Measurements from ENCODE around the gene PLA2G12A. TPM values are rescaled to one million over a fixed set of nuclear protein-coding genes. Genes with fewer than 3 reads are reported as not detected.
"Not testable (repeated sequence)": the region's sequence is repeated elsewhere in the genome, so short reads cannot be mapped to it uniquely, and the experiment has no call there.

PLA2G12A gene
- total RNA-seq, 1 donor from 2014 or later: 9.7 TPM

GRCh38 chr4:109684727-109685126, 45.1 kb downstream of the PLA2G12A start:
- intact Hi-C loops (cut with micrococcal nuclease): no loop called here

DNA sequence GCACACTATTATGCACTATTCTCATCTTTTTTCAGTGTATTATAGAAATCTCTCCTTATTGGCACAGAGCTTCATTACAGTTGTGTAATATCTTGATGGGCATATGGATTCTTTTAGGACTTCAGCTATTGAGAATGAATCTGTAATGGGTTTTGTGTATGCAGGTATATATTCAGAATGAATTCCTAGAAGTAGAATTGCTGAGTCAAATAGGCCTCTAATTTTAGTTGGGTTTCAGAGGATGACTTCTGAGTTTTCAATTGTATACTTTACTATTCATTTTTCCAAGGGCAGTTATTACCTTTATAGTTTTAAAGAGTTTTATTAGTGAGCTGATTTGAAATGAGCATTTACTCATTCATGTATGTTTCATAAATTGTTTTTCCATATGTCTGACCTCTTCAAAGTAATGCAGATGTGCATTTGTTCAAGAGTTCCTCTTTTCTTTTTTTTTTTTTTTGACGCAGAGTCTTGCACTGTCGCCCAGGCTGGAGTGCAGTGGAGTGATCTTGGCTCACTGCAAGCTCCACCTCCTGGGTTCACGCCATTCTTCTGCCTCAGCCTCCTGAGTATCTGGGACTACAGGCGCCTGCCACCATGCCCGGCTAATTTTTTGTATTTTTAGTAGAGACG, 46.1 kb downstream of the PLA2G12A start:
- intact Hi-C loops (cut with micrococcal nuclease): no loop called here

GRCh38 chr4:109682875-109683274, 47.0 kb downstream of the PLA2G12A start:
- intact Hi-C loops (cut with micrococcal nuclease): no loop called here

GRCh38 chr4:109678925-109679324, 50.9 kb downstream of the PLA2G12A start:
- intact Hi-C loops (cut with micrococcal nuclease): not testable (repeated sequence)

DNA sequence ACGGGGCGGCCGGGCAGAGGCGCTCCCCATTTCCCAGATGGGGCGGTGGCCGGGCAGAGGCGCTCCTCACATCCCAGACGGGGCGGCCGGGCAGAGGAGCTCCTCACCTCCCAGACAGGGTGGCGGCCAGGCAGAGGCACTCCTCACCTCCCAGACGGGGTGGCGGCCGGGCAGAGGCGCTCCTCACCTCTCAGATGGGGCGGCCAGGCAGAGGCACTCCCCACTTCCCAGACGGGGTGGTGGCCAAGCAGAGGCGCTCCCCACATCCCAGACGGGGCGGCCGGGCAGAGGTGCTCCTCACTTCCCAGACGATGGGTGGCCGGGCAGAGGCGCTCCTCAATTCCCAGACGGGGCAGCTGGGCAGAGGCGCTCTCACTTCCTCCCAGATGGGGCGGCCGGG, 51.4 kb downstream of the PLA2G12A start:
- intact Hi-C loops (cut with micrococcal nuclease): not testable (repeated sequence)

- intact Hi-C loops (cut with micrococcal nuclease): no loop called here
Measured at GRCh38 chr4:109676886-109677285, 53.0 kb downstream of the PLA2G12A start.

GRCh38 chr4:109675843-109676242, 54.0 kb downstream of the PLA2G12A start:
- intact Hi-C loops (cut with micrococcal nuclease): no loop called here

DNA sequence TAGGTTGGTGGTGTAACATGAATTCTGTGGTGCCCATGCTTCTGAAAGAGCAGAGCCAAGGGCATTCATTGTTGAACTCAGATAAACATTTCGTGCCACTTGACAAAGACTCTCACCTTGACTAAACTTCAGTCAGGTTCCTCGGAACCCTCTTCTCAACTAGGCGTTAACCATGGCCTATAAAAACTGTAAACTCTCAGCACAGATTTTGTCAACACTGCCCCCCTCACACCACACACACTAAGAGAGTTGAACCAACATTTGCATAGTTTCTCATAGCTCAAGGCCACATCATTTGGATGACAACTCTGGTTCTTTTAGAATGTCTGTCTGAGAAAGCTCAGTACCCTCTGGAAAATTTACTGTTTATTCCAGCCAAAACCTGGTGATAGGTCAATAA, 54.7 kb downstream of the PLA2G12A start:
- intact Hi-C loops (cut with micrococcal nuclease): no loop called here

DNA sequence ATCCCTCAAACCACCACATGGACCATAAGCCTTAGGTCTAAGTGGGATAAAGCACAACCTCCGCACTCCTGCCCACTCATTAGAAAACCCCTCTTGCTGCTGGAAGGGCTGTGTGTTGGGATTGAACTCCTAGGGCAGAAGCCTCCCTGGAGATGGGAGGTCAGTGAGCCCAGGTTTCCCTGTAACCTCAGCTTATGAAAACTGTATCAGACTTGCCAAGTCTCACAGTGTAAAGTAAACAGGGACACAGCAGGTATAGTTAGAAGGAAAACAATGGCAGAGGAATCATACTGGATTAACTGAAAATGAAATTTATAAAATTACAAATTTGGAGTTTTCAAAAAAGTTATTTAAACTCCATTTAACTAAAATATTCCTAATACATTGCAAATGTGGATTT, 56.6 kb downstream of the PLA2G12A start:
- intact Hi-C loops (cut with micrococcal nuclease): no loop called here

DNA sequence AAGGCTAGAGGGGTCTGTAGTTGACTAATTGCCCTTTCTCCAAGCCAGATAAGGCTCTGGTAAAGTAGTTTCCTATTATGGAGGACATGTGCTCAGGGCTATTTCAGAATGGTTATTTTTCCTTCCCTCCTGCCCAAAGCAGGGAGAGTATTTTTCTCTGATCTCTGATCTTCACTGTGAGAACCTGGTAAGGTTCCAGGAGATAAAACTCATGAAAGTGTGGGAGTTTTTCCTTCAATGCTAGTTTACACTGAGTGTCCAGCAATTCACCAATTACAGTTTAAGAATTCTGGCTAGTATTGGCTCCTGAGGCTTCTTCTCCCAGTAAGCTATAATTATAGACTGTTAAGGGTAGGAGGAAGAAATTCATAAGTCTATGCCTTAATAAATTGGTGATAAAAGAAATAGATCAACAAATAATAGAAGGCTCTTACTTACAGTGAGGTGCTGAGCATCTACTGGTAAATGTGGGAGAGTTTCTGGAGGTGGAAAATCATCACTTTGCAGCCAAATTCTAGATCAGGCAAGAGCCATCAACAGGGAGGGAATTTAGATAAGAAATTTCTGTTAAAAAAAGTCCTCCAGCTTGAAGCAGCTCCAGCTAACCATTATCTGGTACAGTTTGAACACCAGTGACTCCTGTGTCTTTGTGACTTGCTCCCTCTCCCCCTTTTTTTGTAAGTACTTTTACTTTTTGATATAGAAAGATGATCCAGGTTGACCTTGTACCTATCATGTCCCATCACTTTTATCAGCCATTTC, 57.5 kb downstream of the PLA2G12A start:
- intact Hi-C loops (cut with micrococcal nuclease): no loop called here

- intact Hi-C loops (cut with micrococcal nuclease): no loop called here
Measured at GRCh38 chr4:109671350-109671749, 58.5 kb downstream of the PLA2G12A start.

DNA sequence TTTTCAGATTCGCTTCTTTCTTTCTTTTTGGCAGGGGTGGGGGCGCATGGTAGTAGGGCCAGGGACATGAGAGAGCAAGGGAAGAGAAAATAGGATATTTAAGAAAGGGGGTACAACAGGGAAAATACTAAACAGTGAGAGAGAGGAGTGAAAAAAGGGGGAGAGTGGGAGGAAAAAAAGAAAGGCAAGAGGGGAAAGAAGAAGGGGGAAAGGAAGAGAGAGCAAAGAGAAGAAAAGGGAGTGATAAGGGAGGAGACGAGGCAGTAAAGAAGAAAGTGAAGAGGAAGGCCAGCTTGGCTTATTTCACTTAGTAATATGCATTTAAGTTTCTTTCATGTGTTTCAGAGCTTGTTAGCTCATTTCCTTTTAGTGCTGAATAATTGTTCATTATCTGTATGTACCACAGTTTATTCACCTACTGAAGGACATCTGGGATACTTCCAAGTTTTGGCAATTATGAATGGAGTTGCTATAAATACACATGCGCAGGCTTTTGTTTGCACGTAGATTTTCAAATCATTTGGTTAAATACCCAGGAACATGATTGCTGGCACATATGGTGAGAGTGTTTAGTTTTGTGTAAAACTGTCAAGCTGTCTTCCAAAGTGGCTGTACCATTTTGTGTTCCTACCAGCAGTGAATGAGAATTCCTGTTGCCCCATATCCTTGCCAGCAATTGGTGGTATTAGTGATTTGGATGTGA, 63.9 kb downstream of the PLA2G12A start:
- intact Hi-C loops (cut with micrococcal nuclease): no loop called here

DNA sequence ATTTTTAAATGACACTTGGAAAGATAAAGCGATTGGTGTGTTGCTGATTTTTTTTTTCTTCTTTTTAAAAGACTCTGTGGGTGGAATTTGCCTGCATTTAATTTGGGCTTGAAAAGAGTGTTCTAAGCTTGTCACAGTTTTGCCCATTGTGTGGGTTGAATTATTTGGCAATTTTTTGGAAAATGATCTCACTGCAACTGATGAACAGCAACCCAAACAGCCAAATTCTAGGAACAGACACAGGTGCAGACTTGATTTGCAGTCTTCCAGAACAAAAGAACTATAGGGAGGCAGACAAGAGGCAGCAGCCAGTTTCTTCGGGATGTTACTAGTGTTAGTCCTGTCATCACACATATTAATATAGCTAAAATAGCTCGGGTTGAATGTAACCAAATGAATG, 67.1 kb downstream of the PLA2G12A start:
- intact Hi-C loops (cut with micrococcal nuclease): no loop called here

GRCh38 chr4:109662116-109662515, 67.8 kb downstream of the PLA2G12A start:
- intact Hi-C loops (cut with micrococcal nuclease): no loop called here

Other genes with a start within 250 kb of the PLA2G12A start
- gene MCUB, start 169.8 kb downstream of the PLA2G12A start, total RNA-seq: 66.6 and 72.8 TPM in 2 replicates
- 30.5 and 33.1 TPM in 2 replicates for gene CASP6, start 26.6 kb downstream of the PLA2G12A start, total RNA-seq
- 0.09 TPM in 1 of 2 replicates, not detected in the other for gene CFI, start 71.9 kb upstream of the PLA2G12A start, total RNA-seq
- 32.9 and 39.3 TPM in 2 replicates for gene GAR1, start 85.7 kb upstream of the PLA2G12A start, total RNA-seq
- gene RRH, start 97.9 kb upstream of the PLA2G12A start, total RNA-seq: 0.20 and 0.32 TPM in 2 replicates
- 0.09 and 0.18 TPM in 2 replicates for gene LRIT3, start 118.0 kb upstream of the PLA2G12A start, total RNA-seq
- not detected in 2 replicates for gene EGF, start 182.8 kb upstream of the PLA2G12A start, total RNA-seq